SIG-M5 treated with dmso at 0.1 percent for 504 hours (cell line): ENCODE data around the gene PLA2G2F.
"Not testable (repeated sequence)": the region's sequence is repeated elsewhere in the genome, so short reads cannot be mapped to it uniquely, and the experiment has no call there.

Experiments used
- DNase-seq: peaks from one replicate; lab custom pipeline; 2025; ENCODE audit not compliant: unreplicated experiment; lab: John Stamatoyannopoulos, UW

Gene PLA2G2F

GRCh38 chr1:20112279-20113000 lies 26.7 kb upstream of the PLA2G2F start:
- DNase-seq, result no peak

DNA sequence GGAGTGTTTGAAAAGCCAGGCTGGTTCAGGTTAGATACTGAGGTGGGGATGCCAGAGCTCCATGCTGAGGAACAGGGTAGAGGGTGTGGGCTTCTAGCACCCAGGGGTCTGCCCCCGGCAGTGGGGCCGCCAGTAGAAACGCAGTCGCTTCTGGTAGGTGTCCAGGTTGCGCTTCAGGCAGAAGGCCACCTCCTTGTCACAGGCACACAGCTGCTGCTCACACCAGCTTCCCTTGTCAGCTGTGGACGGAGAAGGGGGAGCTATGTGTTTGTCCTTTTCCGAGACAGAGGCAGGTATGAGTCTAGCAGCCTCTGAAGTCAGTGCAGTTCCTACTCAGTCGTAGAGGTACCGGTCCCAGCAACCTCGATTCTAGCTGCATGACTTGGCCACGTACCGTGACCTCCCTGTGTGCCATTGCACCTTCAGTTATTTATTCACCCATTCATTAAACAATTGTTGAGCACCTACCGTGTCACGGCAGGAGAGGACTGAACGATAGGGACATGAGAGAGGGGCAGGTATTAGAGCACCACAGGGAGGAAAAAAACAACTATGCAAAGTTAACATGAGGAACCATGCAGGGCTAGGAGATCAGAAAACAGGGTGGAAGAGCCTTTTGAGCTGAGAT lies 25.0 kb upstream of the PLA2G2F start:
- DNase-seq, result no peak

DNA sequence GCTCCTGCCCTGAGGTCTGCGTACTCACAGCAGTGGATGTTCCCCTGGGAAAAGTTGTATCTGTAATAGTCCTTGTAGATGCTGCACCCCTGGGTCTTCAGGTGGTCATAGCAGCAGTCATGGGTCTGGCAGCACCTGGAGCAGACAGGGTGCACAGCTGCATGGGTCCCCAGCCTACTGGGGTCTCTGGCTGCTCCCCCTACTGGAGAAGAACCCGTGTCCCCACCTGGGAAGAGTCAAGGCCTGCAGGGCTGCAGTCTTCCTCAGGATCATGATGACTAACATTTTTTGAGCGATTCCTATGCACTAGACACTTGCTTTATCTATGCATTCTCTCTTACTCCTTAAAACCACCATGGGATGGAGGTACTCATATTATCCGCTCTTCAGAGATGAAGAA lies 23.6 kb upstream of the PLA2G2F start:
- DNase-seq, result no peak

DNA sequence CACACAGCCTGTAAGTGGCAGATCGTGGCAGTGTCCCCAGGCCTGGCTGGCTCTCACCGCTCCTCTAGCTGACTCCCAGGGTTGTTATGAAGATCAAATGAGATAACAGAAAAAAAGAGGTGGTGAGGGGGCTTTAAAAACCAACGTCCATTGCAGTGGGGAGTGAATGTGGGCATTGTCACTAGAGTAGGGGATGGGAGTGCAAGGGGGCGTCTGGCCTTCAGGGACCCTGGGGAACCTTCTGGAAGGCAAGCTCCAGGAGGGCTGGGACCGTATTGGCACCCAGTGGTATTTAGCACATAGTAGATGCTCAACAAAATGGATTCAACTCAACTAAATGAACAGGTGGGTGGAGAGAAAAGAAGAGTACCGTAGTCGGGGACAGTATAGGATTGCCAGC lies 23.2 kb upstream of the PLA2G2F start:
- DNase-seq, result no peak

- DNase-seq, result no peak
These were observed 21.9 kb upstream of the PLA2G2F start for GRCh38 chr1:20117236-20117635.

DNA sequence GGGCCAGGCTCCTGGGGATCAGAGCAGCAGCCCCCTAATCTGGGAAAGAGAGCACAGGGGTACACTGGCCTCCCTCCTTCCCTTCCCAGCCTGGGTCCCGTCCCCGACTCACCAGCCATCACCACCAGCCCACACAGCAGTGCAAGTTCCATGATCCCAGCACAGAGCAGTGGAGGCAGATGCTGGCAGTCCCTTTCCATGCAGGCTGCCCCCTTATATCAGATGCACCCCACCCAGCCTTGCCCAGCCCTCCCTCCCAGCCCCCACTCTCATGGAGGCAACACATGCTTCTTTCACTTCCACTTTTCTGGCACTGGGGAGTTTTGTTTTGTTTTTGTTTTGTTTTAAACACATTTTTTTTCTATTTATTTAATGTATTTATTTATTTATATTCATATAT lies 19.8 kb upstream of the PLA2G2F start, which contains the start of gene PLA2G2D:
PLA2G2D (minus strand) TSS at position 190 of the 400 bp plus-strand sequence; CDS start at position 152, 38 bp downstream.
- no peak for DNase-seq

DNA sequence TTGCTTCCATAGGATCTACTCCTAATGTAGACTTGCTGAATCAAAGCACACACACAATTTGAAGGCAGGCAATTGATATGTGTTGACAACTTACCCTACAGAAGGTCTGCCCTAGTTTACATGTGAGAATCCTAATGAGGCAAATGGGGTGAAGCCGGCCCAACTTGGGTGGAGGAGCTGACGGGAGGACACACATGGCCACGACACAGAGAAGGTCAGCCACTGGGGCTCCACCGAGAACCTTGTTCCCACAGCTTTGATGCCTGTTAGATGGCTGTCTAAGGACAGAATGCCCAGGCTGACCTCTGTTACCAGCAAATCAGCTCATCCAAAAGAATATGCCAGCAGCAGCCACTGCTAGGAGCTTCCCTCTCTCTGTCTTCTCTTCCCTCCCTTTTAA lies 18.3 kb upstream of the PLA2G2F start:
- no peak for DNase-seq

DNA sequence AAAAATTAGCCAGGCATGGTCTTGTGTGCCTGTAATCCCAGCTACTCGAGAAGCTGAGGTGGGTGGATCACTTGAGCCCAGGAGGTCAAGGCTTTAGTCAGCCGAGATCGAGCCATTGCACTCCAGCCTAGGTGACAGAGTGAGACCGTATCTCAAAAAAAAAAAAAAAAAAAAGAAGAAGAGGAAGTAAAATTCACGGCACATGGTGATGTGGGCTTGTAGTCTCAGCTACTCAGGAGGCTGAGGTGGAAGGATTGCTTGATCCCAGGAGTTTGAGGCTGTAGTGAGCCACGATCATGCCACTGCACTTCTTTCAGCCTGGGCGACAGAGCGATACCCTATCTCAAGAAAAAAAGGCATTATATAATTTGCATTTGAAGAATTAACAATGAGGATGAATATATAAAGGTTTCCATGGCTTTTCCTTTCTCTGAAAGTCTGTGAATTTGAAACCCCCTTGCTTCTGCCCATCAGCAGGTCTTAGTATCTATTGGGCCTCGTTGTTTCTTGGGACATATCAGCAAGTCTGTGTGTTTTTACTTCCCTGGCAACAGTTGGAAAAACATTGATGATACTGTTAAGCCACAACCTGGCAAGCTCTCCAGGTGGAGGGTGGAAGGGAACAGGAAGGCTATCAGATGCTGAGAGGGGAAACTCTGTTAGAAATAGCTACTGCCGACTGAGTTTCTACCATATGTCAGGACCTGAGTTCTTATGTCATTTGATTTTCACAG lies 15.2 kb upstream of the PLA2G2F start:
- no peak for DNase-seq

DNA sequence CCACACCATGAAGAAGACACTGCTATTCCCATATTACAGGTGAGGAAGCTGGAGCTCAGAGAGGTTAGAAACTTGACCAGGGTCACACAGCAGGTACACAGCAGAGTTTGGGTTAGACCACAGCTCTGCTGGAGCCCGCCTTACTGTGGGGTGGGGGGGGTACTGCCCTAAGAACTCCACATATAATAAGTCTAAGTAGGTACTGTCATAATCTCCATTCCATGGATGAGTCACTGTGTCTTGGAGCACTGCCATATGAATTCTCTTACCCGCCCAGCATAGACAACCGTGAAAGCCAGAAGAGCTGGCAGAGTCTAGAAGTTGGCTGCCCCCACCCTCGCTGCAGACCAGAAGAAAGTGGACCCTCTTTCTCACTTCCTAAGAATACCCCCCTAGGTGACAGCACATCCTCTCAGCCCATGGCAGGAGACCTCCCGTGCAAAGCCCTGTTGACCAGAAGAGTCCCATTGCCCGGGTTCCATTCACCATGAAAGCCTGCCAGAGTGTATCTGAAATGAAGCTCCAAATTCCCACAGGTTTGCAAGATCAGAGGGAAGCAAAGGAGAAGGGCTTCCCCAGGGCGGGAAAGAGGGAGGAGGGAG lies 14.6 kb upstream of the PLA2G2F start:
- no peak for DNase-seq

DNA sequence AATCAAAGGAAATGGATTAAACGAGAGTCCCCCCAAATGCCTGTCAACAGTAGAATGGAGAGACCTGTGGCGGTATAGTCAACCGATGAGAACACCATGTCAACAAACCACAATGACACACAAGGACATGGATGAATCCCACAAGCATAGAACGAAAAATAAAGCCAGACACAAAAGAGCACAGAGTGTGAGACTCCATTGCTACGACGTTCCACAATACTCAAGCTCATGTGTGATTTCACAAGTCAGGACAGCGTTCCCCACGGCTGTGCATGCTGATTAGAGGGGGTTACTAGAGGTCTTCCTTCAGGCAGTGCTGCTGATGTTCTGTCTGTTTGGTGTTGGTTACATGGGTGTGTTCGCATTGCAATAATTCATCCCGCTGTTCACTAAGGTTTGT lies 14.0 kb upstream of the PLA2G2F start:
- no peak for DNase-seq

- no peak for DNase-seq
These were observed 12.9 kb upstream of the PLA2G2F start for GRCh38 chr1:20126041-20126805.

GRCh38 chr1:20126806-20127440 lies 12.2 kb upstream of the PLA2G2F start:
- DNase-seq, result no peak

- not testable (repeated sequence) for DNase-seq
These were observed 8.6 kb upstream of the PLA2G2F start for GRCh38 chr1:20130518-20130917.

GRCh38 chr1:20134995-20135394 lies 4.1 kb upstream of the PLA2G2F start:
- DNase-seq, result no peak

DNA sequence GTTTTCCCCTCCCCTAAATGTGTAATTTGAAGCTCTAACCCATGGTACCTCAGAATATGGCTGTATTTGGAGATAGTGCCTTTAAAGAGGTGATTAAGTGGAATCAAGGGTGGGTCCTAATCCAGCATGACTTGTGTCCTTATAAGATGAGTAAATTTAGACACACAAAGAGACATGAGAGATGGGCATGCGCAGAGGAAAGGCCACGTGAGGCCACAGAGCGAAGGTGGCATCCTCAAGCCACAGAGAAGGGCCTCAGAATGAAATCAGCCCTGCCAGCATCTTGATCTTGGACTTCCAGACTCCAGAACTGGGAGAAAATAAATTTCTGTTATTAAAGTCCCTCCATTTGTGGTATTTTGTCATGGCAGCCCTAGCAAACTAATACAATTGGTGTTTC lies 2.9 kb upstream of the PLA2G2F start:
- DNase-seq, result no peak

DNA sequence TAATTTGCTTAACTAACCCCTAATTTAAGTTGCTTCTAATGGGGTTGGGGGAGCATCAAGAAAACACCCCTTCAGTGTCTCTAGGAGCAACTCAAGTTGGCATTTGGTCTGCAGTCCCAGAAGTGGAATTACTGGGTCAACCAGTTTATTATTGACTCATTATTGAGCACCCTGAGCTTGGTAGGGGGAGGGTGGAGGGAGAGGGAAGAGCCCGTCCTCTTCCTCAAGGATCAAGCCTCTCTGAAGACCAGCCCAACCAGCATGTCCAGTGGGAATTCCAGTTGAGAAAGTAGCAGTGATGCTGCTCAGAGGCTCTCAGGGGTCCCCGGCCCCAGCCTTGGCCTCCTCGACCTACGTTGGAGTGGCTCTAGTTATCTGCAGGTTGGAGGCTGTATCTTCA lies 2.1 kb upstream of the PLA2G2F start:
- no peak for DNase-seq

DNA sequence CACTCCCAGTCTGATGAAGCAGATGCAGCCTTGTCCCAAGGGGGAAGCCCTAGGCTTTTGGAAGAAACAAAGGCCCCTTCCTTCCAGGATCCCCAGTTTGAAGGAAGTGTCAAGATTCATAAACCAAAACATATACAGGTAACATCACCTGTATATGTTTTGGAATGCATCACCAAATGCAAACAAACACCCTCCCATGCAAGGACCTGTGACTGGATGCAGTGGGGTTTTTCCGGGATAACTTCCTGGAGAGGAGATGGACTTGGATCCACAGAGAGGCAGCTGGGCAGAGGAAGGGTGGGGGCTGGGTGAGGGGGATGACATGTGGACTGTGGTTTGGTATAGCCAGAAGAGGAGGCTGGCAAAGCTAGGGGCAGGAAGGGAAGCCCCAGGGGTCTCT lies 1.5 kb upstream of the PLA2G2F start:
- DNase-seq, result no peak

GRCh38 chr1:20138346-20138745 lies 777 bp upstream of the PLA2G2F start:
- no peak for DNase-seq

- no peak for DNase-seq
These were observed 871 bp downstream of the PLA2G2F start for GRCh38 chr1:20139776-20140612.

GRCh38 chr1:20141001-20141400 lies 1.9 kb downstream of the PLA2G2F start:
- no peak for DNase-seq
